H9 (cell line): ENCODE data around the gene GABPB2. TPM values are rescaled to one million over a fixed set of nuclear protein-coding genes. Genes with fewer than 3 reads are reported as not detected.

Source experiments
- DNase-seq: peaks from one replicate; pipeline ENCODE4 v3.0.0-alpha.2; 2017
- H2AFZ ChIP-seq: one replicate; pipeline ENCODE4 v1.6.1; 2013; ENCODE audit warnings: mild to moderate bottlenecking, low read length, control low read depth, moderate library complexity
- H2AK5ac ChIP-seq: 2 replicates; pipeline ENCODE4 v1.6.1; 2013; ENCODE audit warnings: low read length, control low read depth, mixed read lengths; ENCODE audit not compliant: insufficient read length
- H2BK120ac ChIP-seq: one replicate; pipeline ENCODE4 v1.6.1; 2013; ENCODE audit warnings: low read depth, mild to moderate bottlenecking, low read length, control low read depth, inconsistent platforms; ENCODE audit not compliant: poor library complexity, severe bottlenecking
- H2BK12ac ChIP-seq: 2 replicates; pipeline ENCODE4 v1.6.1; 2013; ENCODE audit warnings: low read length, control low read depth, mixed read lengths, low read depth; ENCODE audit not compliant: insufficient read length
- H2BK15ac ChIP-seq: 2 replicates; pipeline ENCODE4 v1.6.1; 2013; ENCODE audit warnings: low read depth, low read length, control low read depth
- H2BK20ac ChIP-seq: one replicate; pipeline ENCODE4 v1.6.1; 2013; ENCODE audit warnings: low read depth, mild to moderate bottlenecking, low read length, control low read depth, inconsistent platforms; ENCODE audit not compliant: poor library complexity, severe bottlenecking
- H2BK5ac ChIP-seq: 2 replicates; pipeline ENCODE4 v1.6.1; 2013; ENCODE audit warnings: low read length, control low read depth, mixed read lengths; ENCODE audit not compliant: insufficient read length
- H3K14ac ChIP-seq: 2 replicates; pipeline ENCODE4 v1.6.1; 2013; ENCODE audit warnings: low read length, control low read depth; ENCODE audit not compliant: insufficient read depth
- H3K18ac ChIP-seq: 2 replicates; pipeline ENCODE4 v1.6.1; 2013; ENCODE audit warnings: low read depth, mild to moderate bottlenecking, mixed read lengths, low read length, control low read depth; ENCODE audit not compliant: insufficient read length
- H3K23ac ChIP-seq: 2 replicates; pipeline ENCODE4 v1.6.1; 2013; ENCODE audit warnings: low read length, control low read depth, mixed read lengths, low read depth; ENCODE audit not compliant: insufficient read length
- H3K23me2 ChIP-seq: 2 replicates; pipeline ENCODE4 v1.6.1; 2013; ENCODE audit warnings: low read depth, mild to moderate bottlenecking, mixed read lengths, low read length, control low read depth; ENCODE audit not compliant: insufficient read length, poor library complexity, severe bottlenecking
- H3K27ac ChIP-seq: 2 replicates; pipeline ENCODE4 v1.5.1; 2013; ENCODE audit warnings: low read length, control low read depth, mixed read lengths, low read depth; ENCODE audit not compliant: insufficient read length
- H3K27me3 ChIP-seq: 2 replicates; pipeline ENCODE4 v1.6.1; 2013; ENCODE audit warnings: low read length, control low read depth, inconsistent platforms; ENCODE audit not compliant: insufficient read depth
- H3K4ac ChIP-seq: 2 replicates; pipeline ENCODE4 v1.6.1; 2013; ENCODE audit warnings: low read depth, mild to moderate bottlenecking, control low read depth, inconsistent platforms, low read length, moderate library complexity
- H3K4me1 ChIP-seq: 2 replicates; pipeline ENCODE4 v1.6.1; 2013; ENCODE audit warnings: low read length, control low read depth, inconsistent platforms; ENCODE audit not compliant: insufficient read depth
- H3K4me2 ChIP-seq: 2 replicates; pipeline ENCODE4 v1.6.1; 2013; ENCODE audit warnings: low read length, control low read depth, mixed read lengths; ENCODE audit not compliant: insufficient read length, insufficient read depth
- H3K56ac ChIP-seq: 2 replicates; pipeline ENCODE4 v1.6.1; 2013; ENCODE audit warnings: low read depth, mild to moderate bottlenecking, mixed read lengths, low read length, control low read depth; ENCODE audit not compliant: insufficient read length
- H3K79me1 ChIP-seq: 2 replicates; pipeline ENCODE4 v1.6.1; 2013; ENCODE audit warnings: low read depth, mild to moderate bottlenecking, moderate library complexity, low read length, control low read depth, inconsistent platforms; ENCODE audit not compliant: insufficient read depth, poor library complexity, severe bottlenecking
- H3K79me2 ChIP-seq: 2 replicates; pipeline ENCODE4 v1.6.1; 2013; ENCODE audit warnings: low read length, control low read depth, inconsistent platforms; ENCODE audit not compliant: insufficient read depth
- H3K9ac ChIP-seq: 2 replicates; pipeline ENCODE4 v1.6.1; 2013; ENCODE audit warnings: low read length, control low read depth, mixed read lengths; ENCODE audit not compliant: insufficient read length; ENCODE audit errors: extremely low read depth
- H3K9me3 ChIP-seq: one replicate; pipeline ENCODE4 v1.6.1; 2013; ENCODE audit warnings: low read depth, low read length, inconsistent platforms; ENCODE audit not compliant: control insufficient read depth
- H3T11ph ChIP-seq: one replicate; pipeline ENCODE4 v1.6.1; 2013; ENCODE audit warnings: mild to moderate bottlenecking, low read length, control low read depth, inconsistent platforms
- H4K20me1 ChIP-seq: one replicate; pipeline ENCODE4 v1.6.1; 2013; ENCODE audit not compliant: control insufficient read depth, insufficient read length, insufficient read depth
- H4K5ac ChIP-seq: 2 replicates; pipeline ENCODE4 v1.6.1; 2013; ENCODE audit warnings: low read depth, mild to moderate bottlenecking, mixed read lengths, low read length, control low read depth; ENCODE audit not compliant: insufficient read length
- H4K8ac ChIP-seq: replicated peaks from 2 replicates; pipeline ENCODE4 v1.6.1; 2013; ENCODE audit warnings: low read length, control low read depth, mixed read lengths, low read depth; ENCODE audit not compliant: insufficient read length
- H4K91ac ChIP-seq: 2 replicates; pipeline ENCODE4 v1.6.1; 2013; ENCODE audit warnings: low read depth, mild to moderate bottlenecking, moderate library complexity, mixed read lengths, low read length, control low read depth; ENCODE audit not compliant: insufficient read length
- H3K27ac Mint-ChIP-seq, 3 experiments: 2 replicates in 2 of 3; 3 replicates in 1 of 3; pipeline ENCODE4 v1.8.0; 2020 to 2021; ENCODE audit warnings: mixed read lengths in 3 of 3, mild to moderate bottlenecking in 1 of 3, moderate library complexity in 1 of 3
- H3K27me3 Mint-ChIP-seq: 2 replicates; pipeline ENCODE4 v1.8.0; 2021; ENCODE audit warnings: low read depth, mild to moderate bottlenecking, moderate library complexity, mixed read lengths
- H3K36me3 Mint-ChIP-seq, 3 experiments: 2 replicates in 2 of 3; 3 replicates in 1 of 3; pipeline ENCODE4 v1.8.0; 2020 to 2021; ENCODE audit warnings: low read depth in 3 of 3, mixed read lengths in 3 of 3; ENCODE audit not compliant: insufficient read depth in 1 of 3
- H3K4me1 Mint-ChIP-seq, 2 experiments: 2 replicates each; pipeline ENCODE4 v1.8.0; 2020; ENCODE audit warnings: mixed read lengths in 2 of 2
- H3K4me3 Mint-ChIP-seq, 2 experiments: 2 replicates in 1 of 2; 3 replicates in 1 of 2; pipeline ENCODE4 v1.8.0; 2020 to 2021; ENCODE audit warnings: mild to moderate bottlenecking in 2 of 2, mixed read lengths in 2 of 2, moderate library complexity in 1 of 2
- H3K9me3 Mint-ChIP-seq, 2 experiments: 2 replicates in 1 of 2; 3 replicates in 1 of 2; pipeline ENCODE4 v1.8.0; 2020; ENCODE audit warnings: mild to moderate bottlenecking in 2 of 2, mixed read lengths in 2 of 2, moderate library complexity in 1 of 2
- CTCF ChIP-seq: fragments of 200-600 bp; sonication (generic); conservative IDR thresholded peaks from 3 replicates; pipeline ENCODE4 v1.8.0; 2021; ENCODE audit warnings: antibody characterized with exemption, mild to moderate bottlenecking
- WGBS: extraction: QIAGEN DNeasy Blood & Tissue Kit; methylation state at CpG from one replicate; pipeline ENCODE4 v1.1.7; 2013; ENCODE audit warnings: missing lambda C conversion rate, low lambda C conversion rate, mixed read lengths; ENCODE audit not compliant: insufficient read length; ENCODE audit errors: extremely low coverage; 5-methylcytosine and 5-hydroxymethylcytosine counted together
- total RNA-seq: library from RNA; stranded (reverse); gene quantifications from 2 replicates; pipeline ENCODE4 v1.2.1, GENCODE V29; 2021

Gene GABPB2
- total RNA-seq, 1 experiment from 2014 or later, result 4.1 TPM

- no peak within 1 kb of the TSS for H2BK15ac ChIP-seq
- no peaks in the 10 kb centered on the region for H3K79me2 ChIP-seq
- no peak within 1 kb of the TSS for H3K14ac ChIP-seq
- H3K4me2 ChIP-seq, result peak within 1 kb of the TSS; percentile 70
- H3K9me3 ChIP-seq, result no peaks in the 10 kb centered on the region
- H3K27ac Mint-ChIP-seq, result peak within 1 kb of the TSS; percentile 96 to 99 (median 98)
- no peak within 1 kb of the TSS for H2AK5ac ChIP-seq
- peak within 1 kb of the TSS; percentile 96 to 98 for H3K4me3 Mint-ChIP-seq
- no peak within 1 kb of the TSS for H3T11ph ChIP-seq
- no peak within 1 kb of the TSS for H3K18ac ChIP-seq
- TF ChIP-seq CTCF, result no peak
- H2BK5ac ChIP-seq, result no peak within 1 kb of the TSS
- H2AFZ ChIP-seq, result peak within 1 kb of the TSS; percentile 79
- 0 out of 2 replicates have a peak, but pooled peaks cover 4% of the 10 kb centered on the region for H3K4me1 ChIP-seq
- H2BK20ac ChIP-seq, result no peak within 1 kb of the TSS
- H4K91ac ChIP-seq, result no peak within 1 kb of the TSS
- H3K23me2 ChIP-seq, result peaks cover 13% of the 10 kb centered on the region
- no peaks in the 10 kb centered on the region for H4K20me1 ChIP-seq
- no peak within 1 kb of the TSS for H3K23ac ChIP-seq
- H3K27ac ChIP-seq, result peak within 1 kb of the TSS; percentile 7
- H4K5ac ChIP-seq, result no peak within 1 kb of the TSS
- H2BK120ac ChIP-seq, result no peak within 1 kb of the TSS
- no peak within 1 kb of the TSS for H4K8ac ChIP-seq
- peaks cover 22 to 27% of the 10 kb centered on the region in 2 experiments for H3K4me1 Mint-ChIP-seq
- DNase-seq, result peak; percentile 98
- no peaks in the 10 kb centered on the region for H3K27me3 ChIP-seq
- peak within 1 kb of the TSS; percentile 83 for H3K9ac ChIP-seq
- H3K36me3 Mint-ChIP-seq, result peaks cover 19 to 43% (median 40%) of the 10 kb centered on the region in 3 experiments; a peak in 6 of 7 replicates
- H3K27me3 Mint-ChIP-seq, result peaks cover 3% of the 10 kb centered on the region; the same call in 1 of the 2 replicates
- no peaks in the 10 kb centered on the region; a peak in 1 of 5 replicates for H3K9me3 Mint-ChIP-seq
- no CpG with 5 or more reads among the region's 38 CpGs for WGBS
- no peak within 1 kb of the TSS for H3K4ac ChIP-seq
- H2BK12ac ChIP-seq, result no peak within 1 kb of the TSS
- no peaks in the 10 kb centered on the region for H3K79me1 ChIP-seq
- no peak within 1 kb of the TSS for H3K56ac ChIP-seq
Measured at GRCh38 chr1:151165738-151166504, 95.4 kb downstream of the GABPB2 start, which contains the start of the genes LYSMD1 and SCNM1. TSS of gene LYSMD1 (minus strand) at chr1:151165902. CDS start at chr1:151165258, 644 bp downstream. TSS of gene SCNM1 (plus strand) at chr1:151166144. CDS start at chr1:151166153, 9 bp downstream.
